GM21381 (cell line): ENCODE measurements around the gene CLDN1.

Experiments
- ATAC-seq: cut with Tn5 transposase; IDR thresholded peaks from one replicate; pipeline ENCODE4 v1.9.1; 2021; ENCODE audit warnings: mild to moderate bottlenecking, moderate library complexity; ENCODE audit not compliant: unreplicated experiment

The CLDN1 gene, protein sequence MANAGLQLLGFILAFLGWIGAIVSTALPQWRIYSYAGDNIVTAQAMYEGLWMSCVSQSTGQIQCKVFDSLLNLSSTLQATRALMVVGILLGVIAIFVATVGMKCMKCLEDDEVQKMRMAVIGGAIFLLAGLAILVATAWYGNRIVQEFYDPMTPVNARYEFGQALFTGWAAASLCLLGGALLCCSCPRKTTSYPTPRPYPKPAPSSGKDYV

DNA sequence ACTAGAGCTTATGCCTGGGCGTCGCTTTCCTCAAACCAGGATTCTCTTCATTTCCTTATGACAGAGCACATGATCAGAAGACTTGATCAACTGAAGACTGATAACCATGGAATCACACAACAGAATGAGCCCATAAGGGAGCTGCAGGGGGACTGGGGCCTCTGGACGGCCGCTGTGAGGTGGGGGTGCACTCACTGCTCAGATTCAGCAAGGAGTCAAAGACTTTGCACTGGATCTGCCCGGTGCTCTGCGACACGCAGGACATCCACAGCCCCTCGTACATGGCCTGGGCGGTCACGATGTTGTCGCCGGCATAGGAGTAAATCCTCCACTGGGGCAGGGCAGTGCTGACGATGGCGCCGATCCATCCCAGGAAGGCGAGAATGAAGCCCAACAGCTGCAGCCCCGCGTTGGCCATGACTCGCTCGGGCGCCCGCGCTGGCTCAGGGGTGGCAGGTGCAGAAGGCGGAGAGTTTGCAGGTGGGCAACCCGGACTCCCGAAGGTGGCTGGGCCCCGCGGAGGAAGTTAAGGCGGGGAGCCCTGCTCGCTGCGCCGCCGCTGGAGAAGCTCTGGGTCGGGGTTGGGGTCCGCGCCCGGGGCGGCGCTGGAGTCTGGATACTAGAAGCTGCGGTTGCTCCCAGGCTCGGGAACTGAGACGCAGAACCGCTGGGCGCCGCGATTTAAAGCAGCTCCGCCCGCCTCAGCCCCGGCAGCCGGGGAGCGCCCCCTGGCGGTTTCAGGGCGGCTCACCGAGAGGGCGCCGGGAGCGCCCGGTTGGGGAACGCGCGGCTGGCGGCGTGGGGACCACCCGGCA, at the start of gene CLDN1:
CLDN1 (minus strand) TSS at position 658 of the 815 bp plus-strand sequence; CDS start at position 418, 240 bp downstream.
- peak; percentile 87 for ATAC-seq

GRCh38 chr3:190371152-190371551, 48.9 kb upstream of the CLDN1 start:
- no peak for ATAC-seq

GRCh38 chr3:190370369-190370768, 48.1 kb upstream of the CLDN1 start:
- no peak for ATAC-seq

- ATAC-seq = no peak
These were observed 47.5 kb upstream of the CLDN1 start for GRCh38 chr3:190369668-190370295.

DNA sequence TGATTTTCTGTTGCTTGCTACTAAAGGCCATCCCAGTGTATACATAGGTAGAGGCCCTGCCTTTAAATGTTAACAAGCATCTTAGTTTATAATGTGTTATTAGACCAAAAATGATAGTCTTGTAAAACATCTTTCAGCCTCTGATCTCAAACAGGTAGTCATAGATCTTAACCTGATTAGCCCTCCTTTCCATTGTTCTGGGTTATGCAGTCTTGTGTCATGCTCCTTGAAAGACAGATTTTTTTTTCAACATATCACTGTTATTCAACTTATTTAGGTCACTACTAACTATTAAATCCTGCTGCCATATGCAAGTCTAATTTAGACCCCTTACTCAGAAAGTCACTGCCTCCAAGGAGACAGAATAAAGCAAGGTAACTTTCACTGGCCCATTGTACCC, 46.6 kb upstream of the CLDN1 start:
- ATAC-seq = no peak

DNA sequence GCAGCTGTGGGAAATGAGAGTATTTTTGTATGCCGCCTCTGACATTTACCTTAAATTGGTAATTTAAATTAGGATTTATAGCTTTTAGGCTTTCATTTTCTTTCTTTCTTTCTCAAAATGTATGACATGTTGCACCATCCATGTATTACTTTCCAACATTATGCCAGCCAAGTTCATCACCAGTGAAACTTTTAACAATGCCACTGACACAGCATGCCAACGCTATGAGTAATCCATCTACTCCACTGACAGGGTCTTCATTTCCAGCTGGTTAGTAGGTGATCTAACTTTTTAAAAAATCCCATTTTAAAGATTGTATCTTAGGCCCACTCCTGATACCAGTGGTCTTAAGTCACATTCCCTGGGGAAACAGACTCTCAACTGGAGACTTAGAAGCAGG, 43.9 kb upstream of the CLDN1 start:
- ATAC-seq = no peak

- no peak for ATAC-seq
These were observed 40.0 kb upstream of the CLDN1 start for GRCh38 chr3:190362258-190362657.

DNA sequence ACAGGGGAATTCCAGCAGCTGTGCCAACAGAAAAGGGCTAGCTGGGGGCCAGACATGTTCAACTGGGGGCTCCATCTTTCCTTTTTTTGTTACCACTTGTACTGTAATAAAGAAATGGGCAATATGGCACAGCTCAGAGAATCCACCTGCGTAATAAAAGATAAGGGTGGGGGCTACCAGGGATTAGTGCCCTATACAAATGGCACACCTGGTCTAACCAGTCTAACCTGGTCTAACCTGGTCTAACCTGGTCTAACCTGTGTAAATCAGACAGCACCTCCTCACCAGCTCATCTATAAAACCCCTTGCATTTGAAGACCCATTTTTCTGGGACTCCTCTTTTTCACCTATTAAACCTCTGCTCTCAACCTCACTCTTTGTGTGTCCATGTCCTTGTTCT, 39.5 kb upstream of the CLDN1 start:
- ATAC-seq = no peak

- no peak for ATAC-seq
These were observed 38.0 kb upstream of the CLDN1 start for GRCh38 chr3:190360228-190360627.

DNA sequence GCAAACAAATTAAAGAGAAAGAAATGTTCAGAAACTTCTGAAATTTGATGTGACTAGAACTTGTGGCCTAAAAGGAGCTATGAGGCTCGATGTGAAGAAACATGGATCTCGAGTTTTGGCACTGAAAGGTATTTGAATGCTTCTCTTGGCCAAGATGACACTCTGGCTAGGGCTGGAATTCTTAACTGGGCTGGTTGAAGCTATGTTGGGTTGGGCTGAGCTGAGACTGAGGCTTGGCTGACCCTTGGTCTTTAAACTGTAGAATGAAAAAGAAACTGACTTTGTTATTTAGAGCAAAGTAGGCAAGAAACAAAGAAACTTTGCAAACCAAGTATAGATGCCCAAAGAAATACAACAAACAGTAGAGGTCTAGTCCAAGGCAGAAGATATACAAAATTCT, 37.6 kb upstream of the CLDN1 start:
- no peak for ATAC-seq

DNA sequence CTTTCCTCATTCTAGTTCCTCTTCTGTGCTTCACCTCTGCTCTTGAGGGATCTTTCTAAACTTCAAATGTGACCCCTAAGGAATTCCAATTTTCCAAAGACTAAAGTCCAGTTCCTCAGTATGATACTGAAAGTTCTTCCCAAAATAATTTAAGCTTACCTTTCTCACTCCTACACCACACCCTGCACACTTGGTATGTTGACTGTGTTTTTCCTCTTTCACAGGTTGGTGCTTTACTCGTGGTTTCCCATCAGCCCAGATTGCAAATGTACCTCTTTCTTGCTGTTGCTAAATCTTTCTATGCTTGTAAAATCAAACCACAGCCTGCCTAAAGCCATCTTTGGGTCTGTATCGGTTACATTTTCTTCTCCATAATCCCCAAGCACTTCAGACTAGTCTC, 35.2 kb upstream of the CLDN1 start:
- ATAC-seq = no peak

GRCh38 chr3:190356246-190356645, 34.0 kb upstream of the CLDN1 start:
- no peak for ATAC-seq

- no peak for ATAC-seq
These were observed 30.7 kb upstream of the CLDN1 start for GRCh38 chr3:190352861-190353457.

DNA sequence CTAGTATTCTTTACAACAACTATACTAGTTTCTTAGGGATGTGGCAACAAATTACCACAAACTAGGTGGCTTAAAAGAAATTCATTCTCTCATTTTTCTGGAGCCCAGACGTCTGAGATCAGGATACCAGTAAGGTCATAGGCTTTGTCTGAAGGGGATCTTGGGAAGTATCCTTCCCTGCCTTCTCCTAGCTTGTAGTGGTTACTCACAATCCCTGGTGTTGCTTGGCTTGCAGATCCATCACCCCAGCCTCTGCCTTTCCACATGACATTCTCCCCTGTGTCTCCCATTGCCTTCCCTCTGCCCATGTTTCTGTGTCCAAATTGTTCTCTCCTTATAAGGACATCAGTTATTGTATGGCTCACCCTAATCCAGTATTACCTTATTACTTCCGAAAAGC, 24.3 kb upstream of the CLDN1 start:
- no peak for ATAC-seq

DNA sequence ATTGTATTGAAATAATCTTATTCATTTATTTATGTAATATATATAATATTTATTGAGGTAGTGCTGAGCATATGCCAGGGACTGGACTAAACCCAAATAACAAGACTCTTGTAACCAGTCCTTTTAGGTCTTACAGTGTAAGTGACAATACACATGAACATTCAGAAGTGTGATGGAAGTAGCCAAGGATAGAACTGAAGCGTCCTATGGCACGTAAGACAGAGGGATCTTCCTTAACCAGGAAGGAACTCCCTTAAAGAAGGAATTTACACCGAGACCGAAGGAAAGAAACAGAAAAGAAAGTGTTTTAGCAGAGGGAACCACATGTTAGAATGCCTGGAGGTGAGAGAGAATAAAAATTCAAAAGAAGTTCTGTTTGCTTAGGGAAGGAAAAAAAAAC, 23.6 kb upstream of the CLDN1 start:
- no peak for ATAC-seq

- no peak for ATAC-seq
These were observed 23.0 kb upstream of the CLDN1 start for GRCh38 chr3:190345027-190345821.

GRCh38 chr3:190340071-190340470, 17.8 kb upstream of the CLDN1 start:
- no peak for ATAC-seq

- ATAC-seq = peak; percentile 75
These were observed 16.9 kb upstream of the CLDN1 start for GRCh38 chr3:190339130-190339529.

GRCh38 chr3:190338717-190339116, 16.5 kb upstream of the CLDN1 start:
- ATAC-seq = no peak

DNA sequence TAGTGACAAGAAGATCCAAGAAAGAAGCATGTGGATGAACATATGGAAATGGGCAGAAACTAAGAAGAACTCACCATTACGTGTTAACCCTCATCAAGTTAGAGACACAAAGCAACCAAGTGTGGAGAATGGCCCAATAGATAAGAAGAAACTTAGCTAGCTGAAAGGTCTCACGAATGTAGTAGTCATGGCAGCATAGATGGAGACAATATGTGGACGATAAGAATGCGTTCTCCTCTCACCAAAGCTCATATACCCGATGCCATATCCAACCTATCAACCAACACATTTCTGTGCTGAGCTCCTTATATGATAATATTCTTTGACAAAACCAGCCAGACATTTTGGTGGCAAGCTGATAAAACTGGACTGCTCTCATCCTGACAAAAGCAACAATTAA, 15.1 kb upstream of the CLDN1 start:
- no peak for ATAC-seq
